IPS DF 4.7 (cell line): ENCODE data around the gene SELENOT.
A peak's percentile ranks its signal among the peaks of the same experiment; 100 is the strongest.
"Not testable (repeated sequence)": the region's sequence is repeated elsewhere in the genome, so short reads cannot be mapped to it uniquely, and the experiment has no call there.

Source experiments
- DNase-seq: peaks from one replicate; pipeline ENCODE4 v3.0.0-alpha.2; 2013; ENCODE audit warnings: low spot score; ENCODE audit errors: extremely low read depth

Gene SELENOT, protein sequence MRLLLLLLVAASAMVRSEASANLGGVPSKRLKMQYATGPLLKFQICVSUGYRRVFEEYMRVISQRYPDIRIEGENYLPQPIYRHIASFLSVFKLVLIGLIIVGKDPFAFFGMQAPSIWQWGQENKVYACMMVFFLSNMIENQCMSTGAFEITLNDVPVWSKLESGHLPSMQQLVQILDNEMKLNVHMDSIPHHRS

GRCh38 chr3:150603153-150603979 is at the start of gene SELENOT:
Gene SELENOT, plus strand, starts transcription at chr3:150603321. Its CDS starts 42 bp downstream, at chr3:150603363.
- DNase-seq: peak; percentile 85

DNA sequence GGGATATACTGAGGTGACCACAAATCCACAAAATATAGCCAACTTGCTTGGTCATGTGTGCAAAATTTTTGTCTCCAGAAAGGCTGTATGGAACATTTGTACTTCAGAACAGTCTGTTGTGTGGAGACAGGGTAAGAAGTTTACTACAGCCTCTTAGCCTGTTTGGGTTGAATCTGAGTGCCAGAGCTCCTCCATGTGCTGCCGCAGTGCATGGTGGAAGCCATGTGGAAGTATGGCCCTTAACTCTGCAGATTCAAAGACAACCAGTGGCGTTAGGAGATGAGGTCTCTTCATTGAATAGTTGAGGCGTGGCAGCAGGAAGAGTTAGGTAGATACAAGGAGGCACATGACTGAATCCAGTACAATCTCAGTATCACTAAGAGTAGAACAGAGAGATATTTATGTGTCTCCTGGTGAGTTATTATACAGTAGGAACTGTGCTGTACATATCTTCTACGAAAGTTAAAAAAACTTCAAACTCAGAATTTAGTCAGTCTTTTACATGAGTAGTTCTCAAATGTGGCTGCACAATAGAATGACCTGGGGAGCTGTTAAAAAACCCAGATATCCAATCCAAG is 47.2 kb upstream of the SELENOT start:
- DNase-seq: no peak

DNA sequence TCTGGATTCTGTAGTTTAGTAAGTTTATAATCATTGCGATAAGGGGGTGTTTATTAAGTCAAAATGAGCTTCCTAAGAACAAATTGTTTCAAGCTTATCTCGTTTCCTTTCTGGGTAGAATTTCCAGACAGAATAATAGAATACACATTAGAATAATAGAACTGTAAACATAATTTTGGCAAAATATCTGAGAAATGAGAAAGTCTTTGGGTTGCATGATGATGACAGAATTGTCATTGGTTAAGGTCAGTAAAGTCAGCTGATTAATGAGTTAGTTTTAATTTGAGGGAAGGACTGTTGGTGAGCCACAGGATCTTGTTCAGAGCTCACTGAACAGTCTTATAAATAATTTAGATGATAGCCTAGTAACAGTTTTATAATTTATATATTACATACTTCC is 46.3 kb upstream of the SELENOT start:
- DNase-seq: no peak

DNA sequence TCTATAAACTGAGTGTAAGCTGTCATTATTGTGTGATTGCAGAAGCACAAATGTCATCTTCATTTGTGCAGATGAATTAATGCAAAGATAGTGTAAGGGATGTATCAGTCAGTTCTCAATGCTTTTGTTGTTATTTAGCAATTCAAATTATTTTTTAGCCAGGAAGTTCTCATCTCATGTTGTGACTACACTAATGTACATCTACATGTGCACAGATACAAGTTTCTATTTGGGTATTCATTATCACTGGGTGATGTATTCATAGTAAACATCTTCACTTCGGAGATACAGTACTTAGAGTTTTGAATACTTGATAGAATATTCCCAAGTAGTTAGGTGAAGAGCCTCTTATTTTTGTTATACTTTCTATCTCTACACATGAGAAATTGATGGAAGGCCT is 45.4 kb upstream of the SELENOT start:
- DNase-seq: no peak

- DNase-seq: no peak
Observed at GRCh38 chr3:150564243-150564642, 38.9 kb upstream of the SELENOT start.

GRCh38 chr3:150567328-150567727 is 35.8 kb upstream of the SELENOT start:
- no peak for DNase-seq

DNA sequence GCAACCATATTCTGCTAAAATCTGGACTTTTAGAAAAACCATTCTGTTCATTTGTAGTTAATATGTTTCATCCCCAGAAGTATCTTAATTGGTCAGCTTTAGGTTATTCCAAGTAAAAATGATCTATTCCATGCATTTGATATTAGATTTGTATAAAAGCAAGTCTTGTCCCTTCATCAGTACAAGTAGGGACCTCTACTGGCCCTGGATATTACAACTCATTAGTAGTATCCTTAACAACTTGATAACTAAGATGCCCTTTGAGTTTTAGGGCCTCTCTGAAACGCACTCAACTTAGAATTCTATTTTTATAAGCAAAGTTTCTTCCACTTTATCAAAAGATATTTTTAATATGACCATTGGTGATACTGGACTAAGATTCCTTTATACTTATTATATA is 25.3 kb upstream of the SELENOT start:
- no peak for DNase-seq

GRCh38 chr3:150581174-150581573 is 21.9 kb upstream of the SELENOT start:
- no peak for DNase-seq

- DNase-seq: no peak
Observed at GRCh38 chr3:150582620-150583019, 20.5 kb upstream of the SELENOT start.

GRCh38 chr3:150583028-150583427 is 20.1 kb upstream of the SELENOT start:
- DNase-seq: no peak

GRCh38 chr3:150588027-150588830 is 14.9 kb upstream of the SELENOT start:
- DNase-seq: no peak

- no peak for DNase-seq
Observed at GRCh38 chr3:150589759-150590158, 13.4 kb upstream of the SELENOT start.

GRCh38 chr3:150594150-150594549 is 9.0 kb upstream of the SELENOT start:
- no peak for DNase-seq

- no peak for DNase-seq
Observed at GRCh38 chr3:150597646-150598045, 5.5 kb upstream of the SELENOT start.

DNA sequence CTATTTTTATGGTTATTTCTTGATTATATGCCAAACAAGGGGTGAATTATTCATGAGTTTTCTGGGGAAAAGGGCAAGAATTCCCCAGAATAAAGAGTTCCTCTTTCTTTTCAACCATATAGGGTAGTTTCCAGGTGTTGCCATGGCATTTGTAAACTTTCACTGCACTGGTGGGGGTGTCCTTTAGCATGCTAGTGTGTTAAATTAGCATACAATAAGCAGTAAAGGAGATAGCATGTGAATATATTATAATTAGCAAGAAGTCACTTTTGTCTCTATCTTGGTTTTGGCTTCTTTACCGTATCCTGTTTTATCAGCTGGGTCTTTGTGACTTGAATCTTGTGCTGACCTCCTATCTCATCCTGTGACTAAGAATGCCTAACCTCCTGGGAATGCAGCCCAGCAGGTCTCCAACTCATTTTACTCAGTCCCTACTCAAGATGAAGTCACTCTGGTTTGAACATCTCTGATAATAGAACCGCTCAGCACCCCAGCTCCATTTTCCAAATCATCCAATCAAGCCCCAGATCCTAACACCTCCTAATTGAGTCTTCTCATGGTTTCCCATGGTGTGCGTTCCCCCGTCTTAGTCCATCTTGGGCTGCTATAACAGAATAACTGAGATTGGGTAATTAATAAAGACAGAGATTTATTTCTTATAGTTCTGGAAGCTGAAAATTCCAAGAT is 3.4 kb upstream of the SELENOT start:
- DNase-seq: peak; percentile 44

DNA sequence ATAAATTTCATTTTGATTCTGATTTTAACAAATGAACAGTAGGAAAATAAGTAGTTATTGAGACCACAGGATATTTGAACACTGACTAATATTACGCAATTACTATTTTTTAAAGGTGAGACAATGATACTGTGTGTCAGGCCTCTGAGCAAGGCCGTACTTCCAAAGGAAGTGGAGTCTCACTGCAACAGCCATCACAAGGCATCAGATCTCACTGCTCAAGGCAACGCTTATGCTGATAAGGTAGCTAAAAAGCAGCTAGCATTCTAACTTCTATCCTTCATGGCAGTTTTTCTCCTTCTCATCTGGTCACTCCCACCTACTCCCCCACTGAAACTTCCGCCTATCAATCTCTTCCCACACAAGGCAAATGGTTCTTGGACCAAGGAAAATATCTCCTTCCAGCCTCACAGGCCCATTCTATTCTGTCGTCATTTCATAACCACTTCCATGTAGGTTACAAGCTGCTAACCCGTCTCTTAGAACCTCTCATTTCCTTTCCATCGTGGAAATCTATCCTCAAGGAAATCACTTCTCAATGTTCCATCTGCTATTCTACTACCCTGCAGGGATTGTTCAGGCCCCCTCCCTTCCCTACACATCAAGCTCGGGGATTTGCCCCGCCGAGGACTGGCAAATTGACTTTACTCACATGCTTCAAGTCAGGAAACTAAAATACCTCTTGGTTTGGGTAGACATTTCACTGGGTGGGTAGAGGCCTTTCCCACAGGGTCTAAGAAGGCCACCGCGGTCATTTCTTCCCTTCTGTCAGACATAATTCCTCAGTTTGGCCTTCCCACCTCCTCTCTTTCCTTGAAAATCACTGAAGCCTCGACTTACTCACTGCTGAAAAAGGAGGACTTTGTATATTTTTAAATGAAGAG is 2.2 kb upstream of the SELENOT start:
- DNase-seq: not testable (repeated sequence)

DNA sequence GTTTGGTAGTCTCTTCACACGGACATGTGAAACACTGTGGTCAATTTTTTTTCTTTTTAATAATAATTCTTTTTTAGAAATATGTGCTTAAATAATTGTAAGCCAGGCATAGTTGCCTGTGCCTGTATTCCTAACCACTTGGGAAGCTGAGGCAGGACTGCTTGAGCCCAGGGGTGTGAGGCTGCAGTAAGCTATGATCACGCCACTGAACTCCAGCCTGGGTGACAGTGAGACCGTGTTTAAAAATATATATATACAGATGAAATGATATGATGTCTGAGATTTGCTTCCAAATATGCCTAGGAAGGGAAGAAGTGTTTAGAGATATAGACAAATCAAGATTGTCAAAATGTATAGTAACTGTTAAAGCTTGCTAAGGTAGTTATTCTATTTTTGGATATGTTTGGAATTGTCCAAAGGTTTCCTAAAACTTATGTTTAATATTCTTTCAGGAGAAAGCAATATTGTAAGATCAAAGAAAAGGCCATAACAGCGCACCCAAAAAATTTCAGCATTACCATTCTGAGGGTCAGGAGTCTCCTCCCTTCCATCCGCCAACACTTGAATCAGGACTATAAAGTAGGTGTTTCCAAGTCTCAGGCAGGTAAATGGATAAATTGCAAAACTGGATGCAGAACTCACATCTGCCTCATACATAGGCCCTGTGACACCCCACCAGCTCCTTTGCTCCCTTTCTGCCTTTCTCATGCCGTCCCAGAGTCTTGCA is 532 bp upstream of the SELENOT start:
- DNase-seq: no peak

GRCh38 chr3:150603980-150604319 is 829 bp downstream of the SELENOT start:
- no peak for DNase-seq

- no peak for DNase-seq
Observed at GRCh38 chr3:150605998-150606641, 3.0 kb downstream of the SELENOT start.
